Gastroesophageal sphincter (tissue), 3 donors: Measurements from ENCODE around the gene CPN2.

ENCODE experiments used
- CTCF ChIP-seq, 4 experiments: fragments of 200-600 bp in 2 of 4; fragments of 450-650 bp in 2 of 4; sonication (generic) in 1 of 4; IDR thresholded peaks; one replicate each; pipeline ENCODE4 v1.5.1; 2017 to 2019; ENCODE audit warnings: antibody characterized with exemption in 4 of 4, mild to moderate bottlenecking in 2 of 4, moderate library complexity in 2 of 4
- POLR2A ChIP-seq, 2 donors: fragments of 450-650 bp; IDR thresholded peaks; one replicate each; pipeline ENCODE4 v1.6.1; 2017; ENCODE audit warnings: antibody characterized with exemption in 2 of 2, mild to moderate bottlenecking in 2 of 2, moderate library complexity in 1 of 2

GRCh38 chr3:194344012-194344411 is 7.1 kb downstream of the CPN2 start:
- TF ChIP-seq CTCF (IDR thresholded peaks at IDR 0.05) (peak in 3 of 4 experiments; percentile 79 to 96 (median 81)), POLR2A (IDR thresholded peaks at IDR 0.05) (no peak)
